ENCODE measurements around the gene INHBE. TPM values are rescaled to one million over a fixed set of nuclear protein-coding genes. Genes with fewer than 3 reads are reported as not detected.

Gene INHBE
- total RNA-seq, 1 experiment from 2014 or later, result 10.1 TPM

DNA sequence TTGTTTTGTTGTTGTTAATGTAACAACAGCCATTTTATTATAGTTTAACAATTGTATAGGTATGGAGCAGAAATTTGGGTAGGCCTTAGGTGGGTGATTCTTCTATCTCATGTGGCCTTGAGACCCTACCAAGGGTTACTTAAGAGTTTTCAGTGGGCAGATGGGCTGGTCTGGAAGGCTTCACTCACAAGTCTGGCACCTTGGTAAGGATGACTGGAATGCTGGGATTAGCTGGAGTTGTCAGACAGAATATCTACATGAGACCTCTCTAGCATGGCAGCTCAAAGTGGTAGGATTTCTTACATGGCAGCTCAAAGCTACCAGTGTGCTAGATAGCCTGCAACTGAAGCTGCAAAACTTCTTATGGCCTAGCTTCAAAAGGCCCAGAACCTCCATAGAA, 30.6 kb downstream of the INHBE start:
- Histone ChIP-seq H3K9ac (ENCODE audit: extremely low read depth, insufficient read length, low read length) (no peak overlapping the region), H2BK5ac (ENCODE audit: insufficient read length, low read length) (no peak overlapping the region), H3K4me2 (ENCODE audit: insufficient read depth, insufficient read length, low read length) (no peak overlapping the region), H2BK20ac (ENCODE audit: low read depth, low read length, poor library complexity, severe bottlenecking) (no peak overlapping the region), H3K18ac (ENCODE audit: insufficient read length, low read depth, low read length) (no peak overlapping the region), H4K8ac (replicated peaks; ENCODE audit: insufficient read length, low read depth, low read length) (no peak overlapping the region), H4K5ac (ENCODE audit: insufficient read length, low read depth, low read length) (no peak overlapping the region), H2BK120ac (ENCODE audit: low read depth, low read length, poor library complexity, severe bottlenecking) (no peak overlapping the region), H2AK5ac (ENCODE audit: insufficient read length, low read length) (no peak overlapping the region), H3K4ac (ENCODE audit: low read depth, low read length) (no peak overlapping the region), H3K23ac (ENCODE audit: insufficient read length, low read depth, low read length) (no peak overlapping the region), H3K23me2 (ENCODE audit: insufficient read length, low read depth, low read length, poor library complexity, severe bottlenecking) (peaks cover 5% of the 10 kb centered on the region), H3K27me3 (ENCODE audit: insufficient read depth, low read length) (no peaks in the 10 kb centered on the region), H2BK15ac (ENCODE audit: low read depth, low read length) (no peak overlapping the region), H2BK12ac (ENCODE audit: insufficient read length, low read depth, low read length) (no peak overlapping the region), H3K9me3 (ENCODE audit: control insufficient read depth, low read depth, low read length) (no peaks in the 10 kb centered on the region), H3K27ac (ENCODE audit: insufficient read length, low read depth, low read length) (no peak overlapping the region), H3K56ac (ENCODE audit: insufficient read length, low read depth, low read length) (no peak overlapping the region), H3K4me1 (ENCODE audit: insufficient read depth, low read length) (peaks cover 5% of the 10 kb centered on the region; the same call in 1 of the 2 replicates), H3T11ph (ENCODE audit: low read length) (no peak overlapping the region), H4K91ac (ENCODE audit: insufficient read length, low read depth, low read length) (no peak overlapping the region), H2AFZ (ENCODE audit: low read length) (no peak overlapping the region), H3K14ac (ENCODE audit: insufficient read depth, low read length) (no peak overlapping the region), H3K79me2 (ENCODE audit: insufficient read depth, low read length) (peaks cover 8% of the 10 kb centered on the region; the same call in 1 of the 2 replicates), H4K20me1 (ENCODE audit: control insufficient read depth, insufficient read depth, insufficient read length) (no peaks in the 10 kb centered on the region), H3K79me1 (ENCODE audit: insufficient read depth, low read depth, low read length, poor library complexity, severe bottlenecking) (no peaks in the 10 kb centered on the region)
- Mint-ChIP-seq H3K27me3 (ENCODE audit: low read depth) (peaks cover 2% of the 10 kb centered on the region), H3K4me1 (peaks cover 19 to 20% of the 10 kb centered on the region in 2 experiments), H3K9me3 (peaks cover 0 to 2% of the 10 kb centered on the region in 2 experiments; a peak in 1 of 5 replicates), H3K36me3 (ENCODE audit: insufficient read depth in 1 of 3, low read depth in 3 of 3) (peaks cover 23 to 29% (median 26%) of the 10 kb centered on the region in 3 experiments), H3K4me3 (no peak overlapping the region), H3K27ac (no peak overlapping the region)
- no peak for DNase-seq
- TF ChIP-seq, protein P1, sequence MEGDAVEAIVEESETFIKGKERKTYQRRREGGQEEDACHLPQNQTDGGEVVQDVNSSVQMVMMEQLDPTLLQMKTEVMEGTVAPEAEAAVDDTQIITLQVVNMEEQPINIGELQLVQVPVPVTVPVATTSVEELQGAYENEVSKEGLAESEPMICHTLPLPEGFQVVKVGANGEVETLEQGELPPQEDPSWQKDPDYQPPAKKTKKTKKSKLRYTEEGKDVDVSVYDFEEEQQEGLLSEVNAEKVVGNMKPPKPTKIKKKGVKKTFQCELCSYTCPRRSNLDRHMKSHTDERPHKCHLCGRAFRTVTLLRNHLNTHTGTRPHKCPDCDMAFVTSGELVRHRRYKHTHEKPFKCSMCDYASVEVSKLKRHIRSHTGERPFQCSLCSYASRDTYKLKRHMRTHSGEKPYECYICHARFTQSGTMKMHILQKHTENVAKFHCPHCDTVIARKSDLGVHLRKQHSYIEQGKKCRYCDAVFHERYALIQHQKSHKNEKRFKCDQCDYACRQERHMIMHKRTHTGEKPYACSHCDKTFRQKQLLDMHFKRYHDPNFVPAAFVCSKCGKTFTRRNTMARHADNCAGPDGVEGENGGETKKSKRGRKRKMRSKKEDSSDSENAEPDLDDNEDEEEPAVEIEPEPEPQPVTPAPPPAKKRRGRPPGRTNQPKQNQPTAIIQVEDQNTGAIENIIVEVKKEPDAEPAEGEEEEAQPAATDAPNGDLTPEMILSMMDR (conservative IDR thresholded peaks at IDR 0.05), result no peak

Measured in H9 (cell line).